Adrenal gland (tissue), 12 donors: ENCODE measurements around the gene PSMD13. TPM values are rescaled to one million over a fixed set of nuclear protein-coding genes. Genes with fewer than 3 reads are reported as not detected.

Experiments used
- DNase-seq, 7 donors: peaks; one replicate each; pipeline ENCODE4 v3.0.0-alpha.2; 2019 to 2020
- H3K27ac ChIP-seq, 5 donors: fragments of 200-600 bp; sonication (generic) in 4 of 5; 1 replicate in 3 of 5; 2 replicates in 2 of 5; pipeline versions ENCODE4 v1.5.1 to v1.8.0; 2016 to 2020; ENCODE audit warnings: mild to moderate bottlenecking in 1 of 5
- H3K27me3 ChIP-seq: fragments of 200-600 bp; 2 replicates; pipeline ENCODE4 v1.8.0; 2021
- H3K36me3 ChIP-seq, 2 donors: fragments of 200-600 bp; replicated peaks in 1 of 2; 1 replicate in 1 of 2; 2 replicates in 1 of 2; pipeline versions ENCODE4 v1.5.1 to v1.8.0; 2018 to 2022
- H3K4me1 ChIP-seq, 2 donors: fragments of 200-600 bp; replicated peaks in 1 of 2; 1 replicate in 1 of 2; 2 replicates in 1 of 2; pipeline versions ENCODE4 v1.5.1 to v1.8.0; 2018 to 2021
- H3K4me3 ChIP-seq, 4 donors: fragments of 200-600 bp; sonication (generic) in 3 of 4; one replicate each; pipeline ENCODE4 v1.5.1; 2016 to 2018
- H3K9me3 ChIP-seq, 3 donors: fragments of 200-600 bp; sonication (generic) in 1 of 3; replicated peaks in 1 of 3; 1 replicate in 2 of 3; 2 replicates in 1 of 3; pipeline versions ENCODE4 v1.5.1 to v1.8.0; 2016 to 2021
- CTCF ChIP-seq, 6 experiments: fragments of 450-650 bp in 4 of 6; fragments of 200-600 bp in 2 of 6; sonication (generic) in 1 of 6; IDR thresholded peaks; 1 replicate in 5 of 6; 2 replicates in 1 of 6; pipeline versions ENCODE4 v1.5.1 to v1.8.0; 2016 to 2021; ENCODE audit warnings: antibody characterized with exemption in 6 of 6, mild to moderate bottlenecking in 2 of 6, moderate library complexity in 1 of 6
- POLR2A ChIP-seq, 2 donors: fragments of 450-650 bp; IDR thresholded peaks; one replicate each; pipeline ENCODE4 v1.6.1; 2017; ENCODE audit warnings: antibody characterized with exemption in 2 of 2, mild to moderate bottlenecking in 2 of 2, moderate library complexity in 1 of 2
- WGBS, 4 donors: extraction: QIAGEN DNeasy Blood & Tissue Kit in 2 of 4; methylation state at CpG; one replicate each; pipeline versions ENCODE4 v1.1.5 to v1.1.7; 2013 to 2017; 5-methylcytosine and 5-hydroxymethylcytosine counted together
- intact Hi-C, 2 donors: fragments of 100-400 bp; cut with DNase I; formaldehyde crosslinking; loops; one replicate each; pipeline versions ENCODE4 v1.14.1 to v1.15.0; 2022 to 2023
- polyA plus RNA-seq, 3 donors: library from polyadenylated mRNA; stranded (reverse); fragments of 200-250 nt in 2 of 3; fragments of 350-450 nt in 1 of 3; fragmentation: Illumina TruSeq in 1 of 3; extraction: RNeasy Lipid Tissue Mini Kit (QIAGEN cat#74804) in 1 of 3; gene quantifications; one replicate each; pipeline ENCODE4 v1.2.3, GENCODE V29; 2013 to 2014
- total RNA-seq, 9 donors: library from RNA; depleted of rRNA in 4 of 9; stranded (reverse); fragments of >200 nt in 4 of 9; fragments of 120-200 nt in 1 of 9; fragmentation: NEBNext Ultra II Directional in 1 of 9; extraction: Animal tissue kit (Norgen Biotek cat#: 25700) in 1 of 9; gene quantifications; one replicate each; pipeline versions ENCODE4 v1.1.0 to v1.2.4, GENCODE V29; 2013 to 2023
- donor health status: healthy with polysubstance abuse.
- donor health status: Bipolar disorder and iron deficiency.
- donor health status: DM: yes; HTN: yes; CAD: no.
- donor health status: DM: no; HTN: no; CAD: no.
- donor health status: DM: no; HTN: no; CAD: no.
- donor health status: DM: yes; HTN: yes; CAD: no.

Gene PSMD13
- total and polyA plus RNA-seq, 12 donors = 62.2 to 174 (median 89.4) TPM

- Histone ChIP-seq H3K36me3 (no peaks in the 10 kb centered on the region), H3K27me3 (no peaks in the 10 kb centered on the region), H3K9me3 (no peaks in the 10 kb centered on the region), H3K4me1 (no peaks in the 10 kb centered on the region), H3K27ac (no peak overlapping the region), H3K4me3 (no peak overlapping the region)
- no peak for TF ChIP-seq POLR2A (IDR thresholded peaks at IDR 0.05)
- TF ChIP-seq CTCF (IDR thresholded peaks at IDR 0.05) = no peak
- 88 to 95% (median 92%) methylated on average over 5 to 13 of the region's 13 CpGs for WGBS, 4 donors
- DNase-seq = no peak
- intact Hi-C loops = loop anchor here in 1 of 2 donors (10.0 kb wide), 1 partner anchor 154 kb away; the partner anchor contains the start of gene ANO9
Measured at GRCh38 chr11:290621-291231, 54.0 kb downstream of the PSMD13 start.

GRCh38 chr11:291281-292210 is 54.8 kb downstream of the PSMD13 start:
- Histone ChIP-seq H3K9me3 (no peaks in the 10 kb centered on the region), H3K4me1 (no peaks in the 10 kb centered on the region), H3K27ac (no peak overlapping the region), H3K27me3 (no peaks in the 10 kb centered on the region), H3K36me3 (no peaks in the 10 kb centered on the region), H3K4me3 (no peak overlapping the region)
- intact Hi-C loops = loop anchor here in 1 of 2 donors (10.0 kb wide), 1 partner anchor 153 kb away; the partner anchor contains the start of gene ANO9
- 87 to 92% (median 91%) methylated on average over 33 to 44 of the region's 44 CpGs for WGBS, 4 donors
- TF ChIP-seq CTCF (IDR thresholded peaks at IDR 0.05) (no peak), POLR2A (IDR thresholded peaks at IDR 0.05) (no peak)
- DNase-seq = no peak

- H3K9me3 ChIP-seq = no peaks in the 10 kb centered on the region
- 83 to 92% (median 87%) methylated on average over 4 to 29 of the region's 29 CpGs for WGBS, 4 donors
- H3K27me3 ChIP-seq = no peaks in the 10 kb centered on the region
- no peak overlapping the region for H3K4me3 ChIP-seq
- H3K36me3 ChIP-seq = no peaks in the 10 kb centered on the region
- intact Hi-C loops = loop anchor here in 1 of 2 donors (10.0 kb wide), 1 partner anchor 152 kb away; the partner anchor contains the start of gene ANO9
- H3K27ac ChIP-seq = no peak overlapping the region
- TF ChIP-seq CTCF (IDR thresholded peaks at IDR 0.05) (no peak), POLR2A (IDR thresholded peaks at IDR 0.05) (no peak)
- H3K4me1 ChIP-seq = no peaks in the 10 kb centered on the region
- no peak for DNase-seq
Measured at GRCh38 chr11:292211-293121, 55.7 kb downstream of the PSMD13 start.
